HG03439 (cell line): Measurements from ENCODE around the gene CRX.
"Not testable (repeated sequence)": the region's sequence is repeated elsewhere in the genome, so short reads cannot be mapped to it uniquely, and the experiment has no call there.

Experiments
- ATAC-seq: cut with Tn5 transposase; IDR thresholded peaks from one replicate; pipeline ENCODE4 v1.9.1; 2021; ENCODE audit warnings: mild to moderate bottlenecking, moderate library complexity; ENCODE audit not compliant: unreplicated experiment

CRX gene

GRCh38 chr19:47803148-47803547 is 18.6 kb upstream of the CRX start:
- not testable (repeated sequence) for ATAC-seq

- not testable (repeated sequence) for ATAC-seq
Observed at GRCh38 chr19:47803671-47804070, 18.1 kb upstream of the CRX start.

GRCh38 chr19:47804451-47804850 is 17.3 kb upstream of the CRX start, which contains the start of gene TPRX1:
TSS of gene TPRX1 (minus strand) at chr19:47804551. CDS start at chr19:47804539, 12 bp downstream.
- not testable (repeated sequence) for ATAC-seq

GRCh38 chr19:47805313-47805712 is 16.4 kb upstream of the CRX start:
- ATAC-seq = no peak

GRCh38 chr19:47806435-47806834 is 15.3 kb upstream of the CRX start:
- ATAC-seq = no peak

GRCh38 chr19:47813304-47813994 is 8.3 kb upstream of the CRX start:
- ATAC-seq = no peak

GRCh38 chr19:47813995-47814328 is 7.8 kb upstream of the CRX start:
- ATAC-seq = no peak

GRCh38 chr19:47816270-47816669 is 5.5 kb upstream of the CRX start:
- ATAC-seq = not testable (repeated sequence)

GRCh38 chr19:47818221-47818620 is 3.5 kb upstream of the CRX start:
- ATAC-seq = not testable (repeated sequence)

GRCh38 chr19:47819858-47820257 is 1.9 kb upstream of the CRX start:
- no peak for ATAC-seq

GRCh38 chr19:47820410-47820809 is 1.3 kb upstream of the CRX start:
- no peak for ATAC-seq

GRCh38 chr19:47824396-47824795 is 2.7 kb downstream of the CRX start:
- ATAC-seq = no peak

- ATAC-seq = no peak
Observed at GRCh38 chr19:47826800-47827199, 5.1 kb downstream of the CRX start.

- ATAC-seq = no peak
Observed at GRCh38 chr19:47832723-47833122, 11.0 kb downstream of the CRX start.

GRCh38 chr19:47836038-47836437 is 14.3 kb downstream of the CRX start:
- no peak for ATAC-seq

GRCh38 chr19:47839411-47839810 is 17.7 kb downstream of the CRX start:
- no peak for ATAC-seq

GRCh38 chr19:47839913-47840312 is 18.2 kb downstream of the CRX start:
- ATAC-seq = no peak

GRCh38 chr19:47842941-47843340 is 21.2 kb downstream of the CRX start:
- ATAC-seq = no peak

GRCh38 chr19:47848425-47848822 is 26.7 kb downstream of the CRX start:
- ATAC-seq = no peak

- ATAC-seq = no peak
Observed at GRCh38 chr19:47848823-47849473, 27.2 kb downstream of the CRX start.

- no peak for ATAC-seq
Observed at GRCh38 chr19:47853003-47853402, 31.3 kb downstream of the CRX start.

- ATAC-seq = no peak
Observed at GRCh38 chr19:47854459-47854858, 32.7 kb downstream of the CRX start.

- ATAC-seq = not testable (repeated sequence)
Observed at GRCh38 chr19:47858231-47858630, 36.5 kb downstream of the CRX start.
